SK-N-SH treated with all-trans-retinoic acid at 6 μM for 48 hours (cell line): ENCODE results near the gene PIP4K2C.

Experiments
- ZFP3 ChIP-seq: fragments of 250-450 bp; sonication (Bioruptor Pico); IDR thresholded peaks from 2 replicates; pipeline ENCODE4 v1.5.0; 2020; ENCODE audit warnings: mild to moderate bottlenecking, moderate library complexity
- ZFP30 ChIP-seq: fragments of 450-650 bp; formaldehyde crosslinking; IDR thresholded peaks from 2 replicates; pipeline ENCODE4 v1.5.0; 2022; ENCODE audit warnings: mild to moderate bottlenecking, moderate library complexity
- ZNF70 ChIP-seq: fragments of 450-650 bp; formaldehyde crosslinking; IDR thresholded peaks from 2 replicates; pipeline ENCODE4 v1.5.0; 2020; ENCODE audit warnings: mild to moderate bottlenecking, moderate library complexity
- TF ChIP-seq, protein P1 (sequence below): fragments of 250-450 bp; sonication (Bioruptor Pico); IDR thresholded peaks from 2 replicates; pipeline ENCODE4 v1.8.0; 2020; ENCODE audit warnings: mild to moderate bottlenecking, moderate library complexity, borderline replicate concordance

- TF ChIP-seq ZFP30 (CRISPR knock-in tag) (no peak), ZNF70 (CRISPR knock-in tag) (no peak), ZFP3 (CRISPR knock-in tag) (no peak)
- TF ChIP-seq, protein P1, sequence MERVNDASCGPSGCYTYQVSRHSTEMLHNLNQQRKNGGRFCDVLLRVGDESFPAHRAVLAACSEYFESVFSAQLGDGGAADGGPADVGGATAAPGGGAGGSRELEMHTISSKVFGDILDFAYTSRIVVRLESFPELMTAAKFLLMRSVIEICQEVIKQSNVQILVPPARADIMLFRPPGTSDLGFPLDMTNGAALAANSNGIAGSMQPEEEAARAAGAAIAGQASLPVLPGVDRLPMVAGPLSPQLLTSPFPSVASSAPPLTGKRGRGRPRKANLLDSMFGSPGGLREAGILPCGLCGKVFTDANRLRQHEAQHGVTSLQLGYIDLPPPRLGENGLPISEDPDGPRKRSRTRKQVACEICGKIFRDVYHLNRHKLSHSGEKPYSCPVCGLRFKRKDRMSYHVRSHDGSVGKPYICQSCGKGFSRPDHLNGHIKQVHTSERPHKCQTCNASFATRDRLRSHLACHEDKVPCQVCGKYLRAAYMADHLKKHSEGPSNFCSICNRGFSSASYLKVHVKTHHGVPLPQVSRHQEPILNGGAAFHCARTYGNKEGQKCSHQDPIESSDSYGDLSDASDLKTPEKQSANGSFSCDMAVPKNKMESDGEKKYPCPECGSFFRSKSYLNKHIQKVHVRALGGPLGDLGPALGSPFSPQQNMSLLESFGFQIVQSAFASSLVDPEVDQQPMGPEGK: no peak
Measured at GRCh38 chr12:57552835-57553313, 38.1 kb upstream of the PIP4K2C start.
